GM19043 (cell line): ENCODE data around the gene EEF1AKMT2.

Experiments used
- ATAC-seq: cut with Tn5 transposase; IDR thresholded peaks from one replicate; pipeline ENCODE4 v1.9.1; 2021; ENCODE audit warnings: low read depth; ENCODE audit not compliant: unreplicated experiment

Gene EEF1AKMT2

DNA sequence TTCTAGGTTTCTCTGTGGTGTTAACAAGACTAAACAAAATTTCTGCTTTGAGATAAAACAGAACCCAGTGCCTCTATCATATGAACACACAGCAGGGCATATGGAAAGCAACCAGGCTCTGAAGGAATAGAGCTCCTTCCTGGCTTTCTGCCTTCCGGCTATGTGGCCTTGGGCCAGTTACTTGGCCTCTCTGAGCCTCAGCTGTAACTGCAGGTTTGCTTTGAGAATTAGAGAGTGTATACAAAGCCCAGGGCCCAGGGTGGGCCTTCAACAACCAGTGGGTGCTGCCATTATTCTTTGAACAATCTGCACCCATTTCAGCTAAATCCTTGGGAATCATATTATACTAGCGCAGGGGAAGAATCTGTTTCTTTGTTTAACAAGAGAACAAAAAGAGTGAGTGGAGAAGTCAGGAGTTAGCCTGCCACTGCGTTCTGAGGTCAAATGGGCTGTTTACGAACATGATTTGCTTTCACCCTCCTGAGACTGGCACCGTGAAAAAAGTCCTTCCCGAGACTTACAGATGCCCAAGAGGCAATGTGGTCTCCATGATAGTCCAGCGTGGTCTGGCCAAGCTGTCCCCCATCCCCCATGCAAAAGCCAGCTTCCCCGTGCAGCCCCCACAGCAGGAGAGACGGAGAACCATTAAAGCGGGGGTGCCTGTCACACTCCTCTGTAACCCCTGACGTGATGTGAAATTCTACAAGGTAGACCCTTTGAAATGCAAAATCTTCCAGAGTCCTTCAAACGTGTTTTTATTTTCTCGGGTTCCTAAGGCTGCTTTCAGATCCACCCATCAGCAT is 52.4 kb downstream of the EEF1AKMT2 start:
- no peak for ATAC-seq

DNA sequence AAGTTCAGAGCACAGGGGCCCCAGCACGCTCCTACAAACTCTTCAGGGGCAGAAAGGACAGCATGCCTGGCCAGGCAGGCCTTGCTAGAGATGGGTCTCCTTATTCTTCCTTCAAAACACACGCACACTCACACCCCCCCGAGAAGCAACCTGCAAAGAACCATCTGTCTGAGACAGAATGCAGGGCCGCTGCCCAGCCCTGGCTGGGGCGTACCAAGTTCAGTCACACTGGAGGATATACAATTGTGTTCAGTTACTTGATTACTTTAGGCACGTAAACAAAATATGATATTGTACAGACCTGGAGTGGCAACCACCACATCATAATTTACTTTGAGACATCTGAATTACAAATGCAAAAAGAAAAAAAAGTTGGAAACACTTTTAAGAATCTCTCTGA is 53.2 kb downstream of the EEF1AKMT2 start:
- ATAC-seq = no peak

DNA sequence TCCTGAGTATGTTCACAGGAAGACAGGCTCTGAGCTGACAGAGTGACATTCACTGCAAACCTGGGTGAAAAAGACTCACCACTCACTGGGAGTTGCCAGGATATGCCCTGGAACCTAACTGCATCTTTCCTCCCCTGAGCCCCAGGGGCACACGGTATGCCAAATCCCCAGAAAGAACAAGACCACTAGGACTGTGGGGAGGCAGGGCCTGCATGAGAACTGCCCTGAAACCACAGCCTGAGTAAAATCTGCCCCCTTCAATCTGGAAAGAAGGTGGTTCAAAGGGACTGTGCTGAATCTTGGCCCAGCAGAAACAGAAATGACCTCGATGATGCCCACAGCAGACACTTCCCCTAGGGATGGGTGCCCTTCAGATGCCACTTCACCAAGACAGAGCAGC is 54.0 kb downstream of the EEF1AKMT2 start:
- no peak for ATAC-seq

GRCh38 chr10:124737221-124737620 is 54.5 kb downstream of the EEF1AKMT2 start:
- ATAC-seq = no peak

GRCh38 chr10:124736491-124737136 is 55.1 kb downstream of the EEF1AKMT2 start:
- no peak for ATAC-seq

DNA sequence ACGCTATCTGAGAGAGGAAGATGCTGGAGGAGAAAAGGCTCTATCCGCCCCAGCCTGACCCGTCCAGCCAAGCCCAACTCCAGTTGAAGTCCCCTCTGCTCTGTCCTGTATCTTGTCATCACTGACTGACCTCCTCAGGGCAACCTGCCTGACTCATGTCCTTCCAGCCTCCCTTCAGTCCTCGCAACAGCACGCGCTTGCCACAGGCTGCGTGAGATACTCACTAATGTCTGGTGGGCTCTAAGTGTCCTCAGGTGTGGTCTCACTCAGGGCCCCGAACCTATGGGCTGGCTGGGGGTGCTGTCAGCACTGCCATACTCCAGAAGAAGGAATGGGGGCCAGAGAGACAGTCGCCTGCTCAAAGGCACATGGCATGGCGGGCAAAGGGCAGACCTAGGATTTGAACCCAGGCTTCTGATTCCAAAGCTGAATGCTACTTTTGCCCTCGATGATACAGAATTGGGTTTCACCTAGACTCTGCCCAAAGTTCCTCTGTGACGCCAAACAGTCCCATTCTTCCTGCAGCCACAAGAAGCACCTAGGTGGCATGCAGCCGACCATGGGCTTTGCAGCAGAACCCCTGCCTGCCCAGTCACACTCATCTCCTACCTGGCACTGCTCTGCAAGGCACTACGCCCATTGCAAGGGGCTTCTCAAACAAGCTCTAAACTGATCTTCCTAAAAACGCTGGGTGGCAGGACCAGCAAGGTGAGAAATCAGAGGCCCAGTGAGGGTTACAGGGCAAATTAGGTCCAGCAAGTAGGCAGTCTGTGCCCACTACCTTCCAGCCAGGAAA is 56.0 kb downstream of the EEF1AKMT2 start:
- no peak for ATAC-seq

- no peak for ATAC-seq
Measured at GRCh38 chr10:124734311-124735166, 57.1 kb downstream of the EEF1AKMT2 start.

DNA sequence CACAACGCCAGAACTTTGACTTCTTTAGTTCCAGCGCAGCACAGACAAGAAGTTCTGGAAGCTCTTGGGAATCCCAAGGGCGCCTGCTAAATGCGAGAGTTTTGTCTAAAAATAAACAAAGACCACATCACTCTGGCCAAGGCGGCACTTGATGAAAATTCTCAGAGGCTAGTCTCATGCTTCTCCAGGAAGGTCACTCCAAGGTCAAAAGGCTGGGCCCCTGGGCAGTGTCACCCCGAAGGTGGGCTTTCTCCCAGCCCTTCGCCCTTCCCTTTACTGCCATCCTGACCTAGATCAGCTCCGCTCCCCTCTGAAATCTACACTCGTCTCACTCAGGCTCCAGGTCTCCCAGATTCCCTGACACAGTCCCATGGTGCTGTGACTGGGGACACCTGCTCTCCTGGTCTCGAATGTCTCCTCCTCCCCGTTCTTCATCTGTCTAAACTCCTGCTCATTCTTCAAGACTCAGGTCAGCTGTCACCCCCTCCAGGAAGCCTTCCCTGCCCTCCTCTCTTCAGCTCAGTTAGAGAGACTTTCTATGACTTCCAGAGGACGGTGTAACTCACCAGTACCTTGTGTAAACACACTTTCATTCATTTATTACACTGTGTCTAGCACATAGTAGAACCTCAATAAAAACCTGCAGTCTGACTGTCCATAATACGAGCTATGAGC is 58.0 kb downstream of the EEF1AKMT2 start:
- no peak for ATAC-seq

DNA sequence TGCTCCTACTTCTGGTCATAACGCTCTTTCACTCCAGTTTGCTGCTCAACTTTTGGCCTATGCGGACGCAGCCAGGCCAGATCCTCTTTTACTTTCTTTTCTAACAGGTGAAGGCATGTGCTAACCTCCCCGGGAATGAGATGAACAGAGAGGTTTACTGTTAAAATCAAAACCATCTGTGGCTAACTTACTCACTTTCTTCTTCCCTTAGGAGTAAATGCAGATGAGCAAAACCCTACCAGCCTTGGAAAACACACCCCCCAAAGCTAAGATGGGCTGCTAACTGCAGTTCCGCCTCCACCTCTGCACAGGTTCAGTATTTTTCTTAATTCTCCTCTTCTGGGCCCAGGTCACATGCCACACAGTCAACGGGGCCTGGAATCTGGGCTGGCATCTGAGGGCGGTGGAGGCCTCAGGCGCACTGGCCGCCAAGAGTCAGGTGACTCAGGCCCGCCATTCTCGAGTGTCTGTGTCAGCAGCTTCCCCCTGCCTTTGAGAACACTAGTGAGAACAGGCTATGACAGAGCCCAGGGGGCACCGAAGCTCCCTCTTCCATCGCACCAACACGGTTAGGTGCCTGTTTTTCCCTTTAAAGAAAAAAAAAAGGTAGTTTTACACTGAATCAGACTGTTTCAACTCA is 58.6 kb downstream of the EEF1AKMT2 start:
- peak; percentile 60 for ATAC-seq

DNA sequence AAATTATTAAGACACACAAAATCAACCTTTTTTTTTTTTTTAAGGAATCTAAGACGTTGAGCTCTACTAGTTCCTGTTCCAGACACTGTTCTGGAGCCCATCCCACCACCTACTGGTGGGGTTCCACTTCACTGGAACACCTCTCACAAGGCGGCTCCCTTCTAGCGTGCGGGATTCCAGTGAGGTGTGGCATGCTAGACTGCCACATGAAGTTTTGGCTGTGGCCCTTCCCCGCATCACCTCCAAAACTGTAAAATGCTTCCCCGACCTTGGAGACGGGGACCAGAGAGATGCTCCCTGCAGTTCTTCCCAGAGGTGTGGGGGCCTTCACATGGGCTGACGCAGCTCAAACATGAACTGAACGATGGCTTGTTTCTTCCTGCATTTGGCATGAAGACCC is 60.1 kb downstream of the EEF1AKMT2 start:
- ATAC-seq = no peak

GRCh38 chr10:124730790-124731189 is 60.9 kb downstream of the EEF1AKMT2 start:
- ATAC-seq = no peak

GRCh38 chr10:124728830-124729661 is 62.6 kb downstream of the EEF1AKMT2 start:
- ATAC-seq = no peak

DNA sequence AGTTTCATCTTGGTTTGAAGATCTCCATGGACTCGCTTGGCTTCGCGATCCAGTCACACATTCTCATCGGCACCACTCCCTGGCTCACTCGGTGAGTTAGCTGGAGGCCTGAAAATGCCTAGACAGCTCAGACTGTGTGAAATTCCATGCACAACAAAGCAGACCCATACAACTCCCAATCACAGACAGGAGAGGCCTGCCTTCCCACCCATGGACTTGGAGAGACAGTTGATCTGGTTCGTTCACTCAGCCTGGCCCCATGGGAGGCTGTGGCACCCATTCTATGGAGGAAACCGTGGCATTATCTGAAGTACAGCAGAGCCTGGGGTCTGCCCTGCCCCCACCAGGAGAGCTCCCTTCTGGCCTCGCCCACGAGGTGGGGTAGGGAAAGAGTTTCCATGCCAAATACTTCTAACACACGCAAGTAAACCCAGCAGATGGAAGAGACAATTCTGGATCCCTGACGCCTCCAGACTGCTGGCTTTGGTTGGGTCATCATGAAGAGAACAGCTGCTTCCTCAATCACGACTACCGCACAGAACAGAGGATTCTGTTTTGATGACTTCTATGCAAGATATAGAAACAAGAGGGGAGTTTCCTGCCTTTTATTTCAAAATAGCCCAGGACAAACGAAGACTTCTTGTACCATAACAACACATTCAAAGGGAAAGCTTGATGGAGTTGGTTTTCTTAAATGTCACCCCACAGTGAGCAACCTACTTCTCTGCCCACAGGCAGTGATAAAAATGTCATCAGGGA is 63.4 kb downstream of the EEF1AKMT2 start:
- no peak for ATAC-seq

GRCh38 chr10:124727361-124727960 is 64.2 kb downstream of the EEF1AKMT2 start:
- no peak for ATAC-seq

- ATAC-seq = no peak
Measured at GRCh38 chr10:124725791-124726190, 65.9 kb downstream of the EEF1AKMT2 start.

- ATAC-seq = no peak
Measured at GRCh38 chr10:124725171-124725631, 66.5 kb downstream of the EEF1AKMT2 start.

- ATAC-seq = no peak
Measured at GRCh38 chr10:124724279-124725027, 67.2 kb downstream of the EEF1AKMT2 start.
